Left lobe of liver (tissue), 2 donors: ENCODE measurements around the gene CAMKMT. TPM values are rescaled to one million over a fixed set of nuclear protein-coding genes. Genes with fewer than 3 reads are reported as not detected.
A peak's percentile ranks its signal among the peaks of the same experiment; 100 is the strongest.
"Not testable (repeated sequence)": the region's sequence is repeated elsewhere in the genome, so short reads cannot be mapped to it uniquely, and the experiment has no call there.

Experiments used
- ATAC-seq: fragments of 200-7000 bp; cut with Tn5 transposase; one replicate; pipeline ENCODE4 v1.9.1; 2020; ENCODE audit warnings: mild to moderate bottlenecking, moderate library complexity
- DNase-seq: peaks from one replicate; pipeline ENCODE4 v3.0.0-alpha.2; 2020; ENCODE audit warnings: low spot score
- total RNA-seq: library from RNA; stranded (reverse); gene quantifications from one replicate; pipeline ENCODE4 v1.2.1, GENCODE V29; 2021
- donor health status: DM: no; HTN: no; CAD: no; lungs with moderate emphysema.
- donor health status: DM: no; HTN: yes; CAD: no.

Gene CAMKMT
- total RNA-seq, 1 donor from 2014 or later = 4.9 TPM

GRCh38 chr2:44358503-44358902 is 3.2 kb upstream of the CAMKMT start:
- peak; percentile 48 for DNase-seq
- no peak for ATAC-seq

- DNase-seq = no peak
- peak; percentile 29 for ATAC-seq
These were observed 908 bp upstream of the CAMKMT start for GRCh38 chr2:44360749-44361329.

DNA sequence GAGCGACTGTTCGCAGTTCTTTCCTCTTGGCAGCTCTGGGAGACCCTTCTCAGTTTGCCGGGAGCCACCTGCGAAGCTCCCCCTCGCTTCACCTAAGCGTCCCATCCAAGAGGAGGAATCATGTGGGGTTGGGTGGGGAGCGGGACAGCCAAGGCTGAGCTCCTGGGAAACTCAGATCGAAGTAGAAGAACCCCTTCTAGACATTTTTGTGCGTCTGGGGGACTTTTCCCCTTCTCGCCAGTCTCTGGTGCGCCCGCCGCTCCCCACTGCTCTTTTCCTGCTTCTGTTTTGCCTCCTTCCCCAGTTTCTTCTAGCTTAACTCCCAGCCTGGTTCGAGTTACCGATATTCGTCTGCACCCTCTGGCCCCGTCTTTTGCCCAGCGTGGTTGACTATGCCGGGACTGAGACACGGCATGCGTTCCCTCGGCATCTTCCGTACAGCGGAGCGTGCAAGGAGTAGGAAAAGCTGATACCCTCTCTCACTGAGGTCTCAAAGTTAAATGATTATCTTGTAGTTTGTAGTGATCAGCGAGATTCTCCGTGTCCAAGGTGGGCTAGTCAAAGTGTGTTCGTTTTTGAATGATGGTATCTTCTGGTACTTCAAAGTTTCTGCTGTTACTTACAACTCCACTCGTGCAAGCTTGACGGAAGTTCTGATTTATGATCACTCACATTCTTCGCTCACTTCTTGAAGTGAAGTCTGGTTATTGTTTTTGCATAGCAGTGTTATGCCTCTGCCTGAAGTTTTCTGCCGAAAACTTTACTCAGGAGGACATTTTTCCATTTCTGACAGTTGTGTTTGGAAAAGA is 664 bp downstream of the CAMKMT start:
- peak; percentile 51 for DNase-seq
- peak; percentile 49 for ATAC-seq

- no peak for DNase-seq
- no peak for ATAC-seq
These were observed 2.9 kb downstream of the CAMKMT start for GRCh38 chr2:44364604-44365003.

- no peak for DNase-seq
- ATAC-seq = no peak
These were observed 5.8 kb downstream of the CAMKMT start for GRCh38 chr2:44367591-44367990.

GRCh38 chr2:44369392-44369791 is 7.6 kb downstream of the CAMKMT start:
- ATAC-seq (no peak), DNase-seq (no peak)

DNA sequence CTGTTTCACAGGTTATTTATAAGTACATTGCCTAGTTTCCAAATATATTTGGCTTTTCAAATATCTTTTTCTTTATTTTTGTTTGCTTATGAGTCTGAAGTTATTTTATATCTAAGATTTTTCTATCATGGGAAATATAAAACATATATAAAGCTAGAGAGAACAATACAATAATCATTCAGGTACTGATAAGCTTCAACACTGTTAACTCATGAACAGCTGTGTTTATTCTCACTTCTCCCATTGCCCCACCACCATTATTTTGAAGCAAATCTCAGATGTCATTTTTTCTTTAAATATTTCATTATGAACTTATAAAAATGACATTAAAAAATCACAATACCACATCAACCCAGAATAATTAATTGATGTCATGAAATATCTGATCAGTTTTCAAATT is 9.7 kb downstream of the CAMKMT start:
- no peak for ATAC-seq

GRCh38 chr2:44372246-44372645 is 10.5 kb downstream of the CAMKMT start:
- no peak for ATAC-seq
- no peak for DNase-seq

More for the DNA sequence above, 9.7 kb downstream of the CAMKMT start:
- no peak for DNase-seq

DNA sequence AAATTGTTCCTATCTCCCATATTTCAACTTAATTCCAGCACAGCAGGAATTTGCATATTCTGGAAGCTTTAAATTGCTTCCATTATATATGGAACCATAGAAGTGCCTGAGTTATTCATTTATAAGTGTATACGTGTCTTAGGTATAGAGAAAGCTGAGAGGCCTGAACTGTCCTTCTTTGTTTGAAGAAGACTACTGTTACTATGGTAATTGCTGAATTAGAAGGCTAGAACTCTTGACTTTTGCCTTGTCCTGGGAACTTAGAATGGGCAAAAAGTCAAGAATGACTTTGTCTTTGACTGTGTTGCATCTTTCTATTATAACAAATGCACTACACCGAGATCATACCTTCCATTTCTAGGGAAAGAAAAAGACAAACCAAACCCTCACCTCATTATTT is 15.7 kb downstream of the CAMKMT start:
- DNase-seq (no peak), ATAC-seq (no peak)

DNA sequence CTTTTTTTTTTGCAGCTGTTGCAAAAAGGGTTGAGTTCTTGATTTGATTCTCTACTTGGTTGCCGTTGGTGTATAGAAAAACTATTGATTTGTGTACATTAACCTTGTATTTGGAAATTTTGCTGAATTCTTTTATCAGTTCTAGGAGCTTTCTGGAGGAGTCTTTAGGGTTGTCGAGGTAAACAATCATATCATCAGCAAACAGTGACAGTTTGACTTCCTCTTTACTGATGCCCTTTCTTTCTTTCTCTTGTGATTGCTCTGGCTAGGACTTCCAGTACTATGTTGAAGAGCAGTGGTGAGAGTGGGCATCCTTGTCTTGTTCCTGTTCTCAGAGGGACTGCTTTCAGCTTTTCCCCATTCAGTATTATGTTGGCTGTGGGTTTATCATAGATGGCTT is 23.5 kb downstream of the CAMKMT start:
- not testable (repeated sequence) for ATAC-seq, DNase-seq

DNA sequence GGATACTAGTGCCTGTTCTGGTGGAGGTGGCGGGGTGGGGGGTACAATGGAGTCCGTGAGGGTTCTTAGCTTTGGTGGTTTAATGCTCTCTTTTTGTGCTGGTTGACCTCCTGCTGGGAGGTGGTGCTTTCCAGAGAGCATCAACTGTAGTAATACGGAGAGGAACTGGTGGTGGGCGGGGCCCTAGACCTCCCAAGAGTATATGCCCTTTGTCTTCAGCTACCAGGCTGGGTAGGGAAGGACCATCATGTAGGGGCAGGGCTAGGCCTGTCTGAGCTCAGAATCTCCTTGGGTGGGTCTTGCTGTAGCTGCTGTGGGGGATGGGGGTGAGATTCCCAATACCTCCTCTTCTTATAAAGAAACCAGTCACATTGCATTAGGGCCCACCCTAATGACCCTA is 27.1 kb downstream of the CAMKMT start:
- ATAC-seq (no peak), DNase-seq (no peak)

- DNase-seq = no peak
- ATAC-seq = no peak
These were observed 28.1 kb downstream of the CAMKMT start for GRCh38 chr2:44389895-44390294.

DNA sequence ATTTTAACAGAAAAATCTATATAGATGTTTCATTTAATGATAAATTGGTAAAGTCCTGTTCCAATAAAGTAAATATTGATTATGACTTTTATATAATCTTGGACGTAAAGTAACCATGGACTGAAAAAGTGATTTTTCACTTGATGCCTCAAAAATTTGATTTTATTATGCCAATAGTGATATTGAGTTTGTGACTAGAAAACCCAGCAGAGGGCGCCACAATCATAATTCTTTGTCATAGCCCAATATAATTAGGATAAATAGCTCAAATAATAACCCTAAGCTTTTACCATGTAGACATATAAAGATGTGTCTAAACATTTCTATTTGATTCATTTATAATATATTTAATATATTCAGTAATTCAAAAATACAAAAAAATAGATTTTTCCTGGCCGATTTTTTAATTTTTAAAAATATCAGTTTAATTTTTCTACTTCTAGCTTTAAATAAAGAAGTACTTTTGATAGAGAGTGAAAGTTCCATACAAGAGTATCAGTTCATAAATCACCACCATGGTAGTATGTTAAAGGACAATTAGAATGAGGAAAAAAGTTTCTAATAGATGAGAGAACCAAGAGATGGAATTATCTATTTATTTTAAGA is 30.7 kb downstream of the CAMKMT start:
- ATAC-seq = peak; percentile 57
- DNase-seq = no peak

DNA sequence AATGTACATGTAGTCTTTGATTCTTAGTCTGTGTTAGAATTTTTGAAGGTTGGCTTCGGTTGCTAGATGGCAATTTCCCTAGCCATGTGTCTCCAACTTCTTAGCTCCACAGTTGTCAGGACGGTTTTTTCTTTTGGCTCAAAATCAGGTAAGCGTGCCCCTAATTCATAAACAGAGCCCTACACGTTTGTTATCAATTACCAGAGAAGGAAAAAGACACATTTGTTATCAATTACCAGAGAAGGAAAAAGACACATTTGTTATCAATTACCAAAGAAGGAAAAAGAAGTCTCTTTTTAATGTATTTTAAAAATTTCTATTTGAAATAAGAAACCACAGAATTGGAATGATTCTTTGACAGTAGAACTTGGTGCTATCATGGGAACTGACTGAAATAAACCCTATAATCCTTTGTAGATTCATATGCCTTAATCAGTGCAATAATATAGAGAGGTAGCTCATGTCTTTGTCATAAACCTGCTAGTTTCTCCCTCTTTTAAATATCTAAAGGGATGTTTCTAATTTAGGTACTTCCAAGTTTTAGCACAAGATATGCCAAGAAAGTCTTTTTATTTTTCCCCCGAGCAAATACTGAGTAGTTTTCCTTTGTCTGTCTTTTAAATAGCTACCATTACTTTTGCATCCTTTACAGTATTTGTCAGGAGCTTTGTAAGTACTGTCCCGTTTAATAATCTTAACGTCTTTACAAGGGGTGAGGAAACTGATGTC is 35.9 kb downstream of the CAMKMT start:
- ATAC-seq (no peak), DNase-seq (no peak)

DNA sequence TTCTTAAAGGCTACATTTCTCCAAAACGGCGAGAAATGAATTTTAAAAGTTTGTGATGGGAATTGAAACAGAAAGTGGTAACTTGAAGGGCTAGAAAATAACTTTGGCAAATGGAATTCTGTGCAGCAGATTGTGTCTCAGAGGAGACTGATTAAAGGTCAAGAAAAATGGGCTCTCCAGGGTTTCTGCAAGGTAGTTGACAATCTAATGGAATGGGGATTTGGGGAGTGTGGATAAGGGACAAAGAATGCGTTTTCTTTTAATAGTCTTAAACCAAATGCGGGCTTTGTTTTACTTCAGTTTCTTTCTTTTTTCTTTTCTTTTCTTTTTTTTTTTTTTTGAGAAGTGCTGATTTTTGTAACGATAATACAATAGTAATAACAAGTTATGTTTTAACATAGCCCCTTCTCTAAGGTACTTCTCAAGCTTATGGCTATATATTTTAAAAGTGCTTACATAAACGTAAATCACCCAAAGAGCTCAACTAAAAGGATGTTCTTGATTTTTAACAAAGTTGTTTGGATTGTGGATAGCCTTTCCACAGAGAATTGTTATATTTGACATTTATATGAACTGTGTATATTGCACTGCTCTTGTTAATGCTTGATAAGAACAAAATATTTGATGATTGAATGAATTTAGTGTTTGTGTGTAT is 36.6 kb downstream of the CAMKMT start:
- DNase-seq (no peak), ATAC-seq (no peak)

DNA sequence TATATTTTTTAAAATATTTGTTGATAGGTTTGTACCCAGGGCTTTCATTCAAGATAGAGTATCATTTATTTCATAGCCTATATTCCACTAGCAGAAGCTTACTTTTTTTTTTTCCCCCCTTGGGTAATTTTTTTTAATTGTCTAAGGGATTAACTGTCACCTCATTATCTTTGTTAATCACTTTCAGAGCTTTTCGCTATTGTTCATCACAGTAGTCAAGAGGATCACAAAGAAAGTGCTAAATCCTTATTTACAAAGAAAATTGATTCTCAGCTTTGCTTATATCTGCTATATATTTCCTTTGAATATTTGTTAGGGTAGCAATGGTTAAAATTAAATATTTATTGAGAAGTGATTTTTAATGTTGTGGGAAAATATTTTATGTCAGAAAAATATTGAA is 59.0 kb downstream of the CAMKMT start:
- no peak for DNase-seq
- no peak for ATAC-seq

DNA sequence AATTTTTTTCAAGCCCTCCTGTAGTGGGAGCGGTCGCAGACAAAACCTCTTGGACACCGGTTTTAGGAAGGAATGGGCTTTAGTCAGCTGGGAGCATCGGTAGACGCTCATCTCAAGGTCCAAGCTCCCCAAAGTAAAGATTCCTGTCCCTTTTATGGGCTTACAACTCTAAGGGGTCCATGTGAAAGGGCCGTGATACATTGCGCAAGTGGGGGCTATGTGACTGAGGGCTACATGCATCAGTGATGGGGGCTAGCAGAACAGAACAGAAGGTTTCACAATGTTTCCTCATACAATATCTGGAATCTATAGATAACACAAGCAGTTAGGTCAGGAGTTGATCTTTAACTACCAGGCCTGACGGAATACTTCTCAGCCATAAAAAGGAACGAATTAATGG is 62.5 kb downstream of the CAMKMT start:
- no peak for ATAC-seq
- no peak for DNase-seq

GRCh38 chr2:44429034-44429433 is 67.3 kb downstream of the CAMKMT start:
- DNase-seq (no peak), ATAC-seq (no peak)

GRCh38 chr2:44430342-44430741 is 68.6 kb downstream of the CAMKMT start:
- DNase-seq (no peak), ATAC-seq (no peak)

DNA sequence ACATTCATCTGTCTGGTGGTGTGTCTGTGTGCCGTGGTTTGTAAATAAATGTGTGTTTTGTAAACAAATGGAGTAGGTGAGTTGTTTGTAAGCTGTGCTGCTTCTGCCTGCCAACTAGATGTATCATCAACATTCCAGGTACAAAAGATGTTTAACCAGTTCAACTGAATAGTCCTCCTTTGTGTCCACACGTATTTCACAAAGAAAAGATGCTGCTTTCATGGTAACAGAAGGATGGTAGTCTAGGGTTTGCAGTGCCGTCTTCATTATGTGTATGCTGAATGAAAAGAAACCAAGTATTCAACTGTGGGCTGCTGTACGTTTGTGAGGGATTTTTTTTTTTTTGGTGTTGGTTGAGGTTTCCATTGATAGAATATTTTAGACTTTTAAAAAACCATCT is 72.1 kb downstream of the CAMKMT start:
- ATAC-seq (no peak), DNase-seq (no peak)

GRCh38 chr2:44441200-44441599 is 79.5 kb downstream of the CAMKMT start:
- DNase-seq = no peak
- no peak for ATAC-seq
